H7 (cell line): ENCODE measurements around the gene CTPS1. TPM values are rescaled to one million over a fixed set of nuclear protein-coding genes. Genes with fewer than 3 reads are reported as not detected.

Source experiments
- DNase-seq: peaks from one replicate; pipeline ENCODE4 v3.0.0; 2012
- H3K27me3 ChIP-seq: 2 replicates; pipeline ENCODE4 v1.6.0; 2011; ENCODE audit warnings: mild to moderate bottlenecking, low read length; ENCODE audit not compliant: control insufficient read depth, insufficient read depth
- H3K36me3 ChIP-seq: replicated peaks from 2 replicates; pipeline ENCODE4 v1.5.1; 2011; ENCODE audit warnings: low read length; ENCODE audit not compliant: control insufficient read depth, insufficient read depth
- H3K4me3 ChIP-seq: 2 replicates; pipeline ENCODE4 v1.5.1; 2011; ENCODE audit warnings: low read depth, mild to moderate bottlenecking, control low read depth, low read length, moderate library complexity; ENCODE audit not compliant: insufficient read depth
- total RNA-seq: library from RNA; depleted of rRNA; stranded (reverse); fragments of >200 nt; shearing (Covaris generic); gene quantifications from 2 replicates; pipeline ENCODE4 v1.2.3, GENCODE V29; 2014; rRNA removed

Gene CTPS1, protein sequence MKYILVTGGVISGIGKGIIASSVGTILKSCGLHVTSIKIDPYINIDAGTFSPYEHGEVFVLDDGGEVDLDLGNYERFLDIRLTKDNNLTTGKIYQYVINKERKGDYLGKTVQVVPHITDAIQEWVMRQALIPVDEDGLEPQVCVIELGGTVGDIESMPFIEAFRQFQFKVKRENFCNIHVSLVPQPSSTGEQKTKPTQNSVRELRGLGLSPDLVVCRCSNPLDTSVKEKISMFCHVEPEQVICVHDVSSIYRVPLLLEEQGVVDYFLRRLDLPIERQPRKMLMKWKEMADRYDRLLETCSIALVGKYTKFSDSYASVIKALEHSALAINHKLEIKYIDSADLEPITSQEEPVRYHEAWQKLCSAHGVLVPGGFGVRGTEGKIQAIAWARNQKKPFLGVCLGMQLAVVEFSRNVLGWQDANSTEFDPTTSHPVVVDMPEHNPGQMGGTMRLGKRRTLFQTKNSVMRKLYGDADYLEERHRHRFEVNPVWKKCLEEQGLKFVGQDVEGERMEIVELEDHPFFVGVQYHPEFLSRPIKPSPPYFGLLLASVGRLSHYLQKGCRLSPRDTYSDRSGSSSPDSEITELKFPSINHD
- 68.0 and 81.9 TPM in 2 replicates for total RNA-seq

DNA sequence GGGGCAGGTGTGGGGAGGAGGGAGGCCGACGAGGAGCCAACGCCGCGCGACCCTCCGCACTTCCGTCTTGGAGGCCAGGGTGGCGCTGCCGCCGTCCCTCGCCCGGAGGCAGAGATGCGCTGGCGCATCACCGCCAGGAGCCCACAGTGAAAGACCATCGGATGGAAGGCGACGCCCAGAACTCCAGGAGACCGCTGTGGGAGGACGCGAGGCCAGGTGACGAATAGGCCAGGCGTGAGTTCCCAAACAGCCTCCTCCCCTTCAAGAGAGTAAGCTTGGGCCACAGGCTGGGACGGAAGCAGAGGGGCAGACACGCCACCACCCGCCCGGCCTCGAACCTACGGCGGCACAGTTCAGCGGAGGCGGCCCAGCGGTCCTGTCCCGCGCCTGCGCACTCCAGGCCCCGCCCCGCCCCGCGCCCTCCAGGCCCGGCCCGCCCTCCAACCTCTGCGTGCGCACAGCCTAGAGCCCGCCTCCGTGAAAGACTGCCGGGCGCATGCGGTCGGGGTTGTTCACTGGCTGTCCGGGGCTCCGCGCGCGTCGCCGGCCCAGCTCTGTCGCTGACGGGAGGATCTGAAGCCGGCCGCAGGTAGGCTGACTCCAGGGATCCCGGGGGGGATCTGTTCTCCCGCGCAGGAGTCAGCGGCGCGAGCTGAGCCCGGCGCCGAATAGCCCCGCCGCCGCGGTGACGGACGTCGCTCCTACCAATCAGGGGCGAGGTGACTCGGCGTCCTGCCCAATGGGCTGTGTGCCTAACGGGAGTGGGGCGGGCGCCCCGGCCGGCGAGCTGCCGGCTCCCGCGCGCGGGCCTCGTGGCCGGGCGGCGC is at the start of gene CTPS1:
Gene CTPS1 (plus strand): TSS at position 456 of the 827 bp plus-strand sequence. CDS start 3,595 bp downstream, outside the sequence.
- peak; percentile 99 for DNase-seq
- peak within 1 kb of the TSS; percentile 77 for H3K4me3 ChIP-seq

DNA sequence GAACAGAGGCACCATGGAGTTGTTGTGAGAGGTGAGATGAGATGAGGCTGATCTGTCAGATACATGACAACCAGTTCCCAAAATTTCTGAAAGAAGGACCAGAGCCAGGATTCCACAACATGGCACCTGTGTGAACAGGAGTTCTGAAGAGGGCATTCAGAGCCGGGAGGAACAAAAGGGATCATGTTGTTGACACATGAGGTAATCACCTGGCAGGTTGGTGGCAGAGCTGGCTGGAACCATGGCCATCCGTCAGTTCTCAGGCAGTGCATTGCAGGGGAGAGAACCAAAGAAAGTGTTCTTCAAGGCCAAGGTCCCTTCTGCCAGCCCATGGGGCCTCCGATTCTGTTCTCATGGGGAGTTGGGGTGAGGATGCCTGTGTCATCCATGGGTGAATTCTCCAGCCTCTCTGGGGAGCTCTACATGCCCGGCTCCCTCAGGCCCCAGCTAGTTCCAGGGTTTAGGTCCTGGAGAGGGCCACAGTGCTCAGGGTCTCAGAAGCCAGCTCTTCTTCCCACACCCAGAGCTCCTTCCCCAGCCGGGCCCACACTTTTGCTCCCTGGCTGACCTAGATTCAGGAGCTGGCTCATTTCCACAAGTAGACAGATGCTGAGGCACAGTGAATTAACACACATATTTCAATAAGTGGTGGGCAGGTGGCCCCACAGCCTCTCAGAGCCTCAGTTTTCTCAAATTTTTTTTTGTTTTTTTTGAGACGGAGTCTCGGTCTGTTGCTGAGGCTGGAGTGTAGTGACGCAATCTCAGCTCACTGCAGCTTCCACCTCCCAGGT is 49.1 kb upstream of the CTPS1 start:
- H3K36me3 ChIP-seq, result no peaks in the 10 kb centered on the region
- DNase-seq, result no peak
- no peak overlapping the region for H3K4me3 ChIP-seq
- H3K27me3 ChIP-seq, result no peaks in the 10 kb centered on the region

More for the DNA sequence above, at the start of gene CTPS1:
- Histone ChIP-seq H3K27me3 (no peaks in the 10 kb centered on the region; the same call in 1 of the 2 replicates), H3K36me3 (no peaks in the 10 kb centered on the region; the same call in 1 of the 2 replicates)

DNA sequence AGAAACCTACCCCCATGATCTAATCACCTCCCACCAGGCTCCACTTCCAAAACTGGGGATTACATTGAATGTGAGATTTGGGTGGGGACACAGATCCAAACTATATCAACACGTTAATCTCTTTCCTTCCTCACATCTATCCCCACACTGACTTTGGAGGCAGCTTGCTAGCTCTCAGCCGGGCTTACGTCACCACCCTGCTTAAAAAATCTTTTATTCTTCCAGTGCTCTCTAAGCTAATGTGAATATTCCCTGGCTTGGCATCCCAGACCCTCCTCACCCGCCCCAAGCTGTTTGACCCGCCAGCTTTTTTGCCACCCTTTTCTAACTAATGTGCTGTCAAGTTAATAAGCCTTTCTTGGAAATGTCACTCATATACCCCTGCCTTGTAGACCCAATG is 47.9 kb upstream of the CTPS1 start:
- H3K27me3 ChIP-seq, result no peaks in the 10 kb centered on the region
- DNase-seq, result no peak
- no peaks in the 10 kb centered on the region for H3K36me3 ChIP-seq
- H3K4me3 ChIP-seq, result no peak overlapping the region

DNA sequence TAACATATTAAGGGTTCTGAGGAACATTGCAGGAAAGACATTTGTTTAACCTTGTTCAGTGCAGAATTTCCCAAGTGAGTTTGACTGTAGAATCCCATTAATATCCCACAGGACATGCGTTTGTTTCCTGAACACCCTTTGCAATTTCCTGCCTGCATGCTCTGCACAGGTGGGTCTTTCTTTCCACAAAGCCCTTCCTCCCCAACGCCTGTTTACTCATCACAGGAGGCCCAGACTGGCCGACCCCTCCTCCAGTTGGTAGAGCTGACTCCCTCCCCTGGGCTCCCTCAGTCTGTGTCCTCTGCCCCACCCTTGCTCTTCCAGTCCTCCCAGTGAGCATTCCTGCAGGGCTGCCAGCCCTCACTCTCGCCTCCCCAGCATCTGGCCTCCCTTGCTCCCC is 47.5 kb upstream of the CTPS1 start:
- no peaks in the 10 kb centered on the region for H3K36me3 ChIP-seq
- H3K27me3 ChIP-seq, result no peaks in the 10 kb centered on the region
- H3K4me3 ChIP-seq, result no peak overlapping the region
- peak; percentile 51 for DNase-seq

DNA sequence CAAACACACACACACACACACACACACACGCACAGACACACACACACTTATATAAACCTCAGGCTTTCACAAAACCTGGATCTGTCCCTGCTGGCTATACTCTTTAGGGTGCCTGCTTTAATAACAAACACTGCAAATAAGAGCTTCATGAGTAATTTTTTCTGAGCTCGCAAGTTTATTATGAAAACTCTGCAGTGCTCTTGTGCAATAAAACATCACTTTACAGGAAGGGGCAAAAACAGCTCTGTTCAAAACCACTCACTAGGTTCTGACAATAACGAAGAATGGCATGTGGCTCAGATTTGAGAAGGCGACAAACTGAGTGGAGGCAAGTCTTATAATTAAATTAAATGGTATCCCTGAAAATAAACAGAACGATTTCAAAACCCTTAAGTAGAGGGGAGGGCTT is 42.6 kb upstream of the CTPS1 start:
- Histone ChIP-seq H3K36me3 (no peaks in the 10 kb centered on the region), H3K4me3 (no peak overlapping the region), H3K27me3 (no peaks in the 10 kb centered on the region)
- no peak for DNase-seq

DNA sequence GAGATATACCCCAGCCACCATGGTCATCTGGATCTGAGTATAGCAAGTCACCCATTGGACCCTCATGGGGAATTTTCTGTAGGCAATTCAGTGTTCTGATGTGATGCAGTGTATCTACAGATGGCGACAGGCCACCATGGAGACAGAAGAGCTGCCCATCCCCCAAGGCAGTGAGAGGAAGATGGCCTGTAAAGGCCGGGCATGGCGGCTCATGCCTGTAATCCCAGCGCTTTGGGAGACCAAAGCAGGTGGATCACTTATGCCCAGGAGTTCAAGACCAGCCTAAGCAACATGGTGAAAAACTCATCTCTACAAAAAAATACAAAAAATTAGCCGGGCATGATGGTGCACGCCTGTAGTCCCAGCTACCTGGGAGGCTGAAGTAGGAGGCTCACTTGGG is 41.1 kb upstream of the CTPS1 start:
- H3K27me3 ChIP-seq, result no peaks in the 10 kb centered on the region
- no peak for DNase-seq
- H3K36me3 ChIP-seq, result no peaks in the 10 kb centered on the region
- H3K4me3 ChIP-seq, result no peak overlapping the region

DNA sequence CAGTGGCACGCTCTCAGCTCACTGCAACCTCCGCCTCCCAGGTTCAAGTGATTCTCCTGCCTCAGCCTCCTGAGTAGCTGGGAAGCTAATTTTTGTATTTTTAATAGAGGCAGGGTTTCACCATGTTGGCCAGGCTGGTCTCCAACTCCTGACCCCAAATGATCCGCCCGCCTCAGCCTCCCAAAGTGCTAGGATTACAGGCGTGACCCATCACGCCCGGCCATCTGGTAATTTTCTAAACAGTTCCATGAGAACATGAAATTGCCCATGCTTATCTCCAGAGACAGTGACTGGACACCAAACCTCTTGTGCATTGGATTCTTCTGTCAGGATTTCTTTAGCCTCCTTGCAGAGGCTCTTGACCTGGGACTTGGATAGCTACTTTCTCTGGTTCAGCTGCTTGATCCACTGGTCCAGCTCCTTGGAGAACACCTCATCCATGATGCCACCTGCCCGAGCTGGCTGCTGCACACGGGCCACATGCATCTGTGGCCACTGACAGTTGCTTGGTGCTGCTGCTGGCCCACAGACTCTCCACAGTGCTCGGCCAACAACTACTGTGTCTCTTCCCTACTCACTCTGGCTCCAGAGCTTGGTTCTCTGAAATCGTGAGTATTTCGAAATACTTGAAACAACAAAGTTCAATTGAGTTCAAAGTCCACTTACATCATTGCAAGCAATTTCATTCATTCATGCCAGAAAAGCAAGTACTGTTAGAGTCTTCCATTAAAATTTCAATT is 40.0 kb upstream of the CTPS1 start:
- H3K36me3 ChIP-seq, result no peaks in the 10 kb centered on the region
- H3K4me3 ChIP-seq, result no peak overlapping the region
- no peak for DNase-seq
- no peaks in the 10 kb centered on the region for H3K27me3 ChIP-seq

DNA sequence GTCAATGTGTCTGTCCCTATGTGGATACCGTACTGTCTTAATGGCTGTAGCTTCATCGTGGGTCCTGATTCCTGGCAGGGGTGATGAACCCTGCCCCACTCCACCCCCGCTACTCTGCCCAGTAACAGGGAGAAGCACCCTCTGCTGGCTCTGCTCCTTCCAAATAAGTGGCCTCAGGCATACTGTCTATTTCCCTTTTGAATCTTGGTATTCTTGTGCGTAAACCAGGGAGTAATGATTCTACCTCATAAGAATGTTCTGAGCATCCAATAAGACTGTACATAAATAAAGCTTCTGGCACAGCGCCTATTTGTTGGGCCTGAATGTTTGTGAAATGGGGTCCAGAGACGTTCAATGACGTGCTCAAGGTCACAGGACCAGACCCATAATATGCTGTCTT is 35.2 kb upstream of the CTPS1 start:
- no peaks in the 10 kb centered on the region for H3K36me3 ChIP-seq
- no peaks in the 10 kb centered on the region for H3K27me3 ChIP-seq
- no peak for DNase-seq
- H3K4me3 ChIP-seq, result no peak overlapping the region

DNA sequence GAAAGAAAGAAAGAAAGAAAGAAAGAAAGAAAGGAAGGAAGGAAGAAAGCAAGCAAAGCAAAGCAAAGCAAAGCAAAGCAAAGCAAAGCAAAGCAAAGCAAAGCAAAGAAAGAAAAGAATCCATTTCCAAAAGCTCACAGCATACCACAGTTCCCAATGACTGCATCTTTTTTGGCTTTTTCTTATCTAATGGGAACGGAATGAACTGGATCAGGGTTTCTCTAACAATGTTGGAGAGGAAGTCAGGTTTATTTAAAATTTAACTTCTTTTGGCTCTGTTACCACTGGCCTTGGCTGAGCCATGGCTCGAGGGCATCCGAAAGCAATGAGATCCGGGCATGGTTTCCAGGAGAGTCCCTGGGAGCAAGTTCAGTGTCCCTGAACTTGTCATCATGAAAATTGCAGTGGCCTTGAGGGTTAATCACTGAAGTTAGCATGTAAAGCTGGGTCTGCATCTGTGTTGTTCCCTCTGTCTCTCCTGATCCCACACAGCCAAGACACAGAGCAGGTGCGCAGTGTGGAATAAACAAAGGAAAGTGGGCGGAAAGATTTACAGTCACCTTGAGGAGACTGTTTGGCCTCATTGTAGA is 34.6 kb upstream of the CTPS1 start:
- no peak for DNase-seq
- H3K27me3 ChIP-seq, result no peaks in the 10 kb centered on the region
- H3K4me3 ChIP-seq, result no peak overlapping the region
- H3K36me3 ChIP-seq, result no peaks in the 10 kb centered on the region

DNA sequence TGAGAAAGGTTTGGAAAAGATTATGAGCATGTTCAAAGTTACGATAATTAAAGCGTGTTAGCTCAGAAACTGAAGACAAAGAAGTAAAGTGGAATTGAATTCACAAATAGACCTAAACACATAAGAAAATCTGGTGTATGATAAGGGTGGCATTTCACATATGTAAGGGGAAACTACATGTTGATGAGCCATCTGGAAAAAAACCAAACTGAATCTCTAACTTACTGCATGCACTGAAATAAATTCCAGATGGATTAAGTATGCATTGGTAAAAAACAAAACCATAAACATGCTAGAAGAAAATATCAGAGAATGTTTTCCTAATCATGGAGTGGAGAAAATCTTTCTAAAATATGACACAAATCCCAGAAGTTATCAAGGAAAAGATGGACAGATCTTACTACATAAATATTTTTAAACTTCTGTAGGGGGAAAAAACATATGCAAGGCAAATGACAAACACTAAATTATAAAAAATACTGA is 34.0 kb upstream of the CTPS1 start:
- DNase-seq, result no peak
- no peak overlapping the region for H3K4me3 ChIP-seq

DNA sequence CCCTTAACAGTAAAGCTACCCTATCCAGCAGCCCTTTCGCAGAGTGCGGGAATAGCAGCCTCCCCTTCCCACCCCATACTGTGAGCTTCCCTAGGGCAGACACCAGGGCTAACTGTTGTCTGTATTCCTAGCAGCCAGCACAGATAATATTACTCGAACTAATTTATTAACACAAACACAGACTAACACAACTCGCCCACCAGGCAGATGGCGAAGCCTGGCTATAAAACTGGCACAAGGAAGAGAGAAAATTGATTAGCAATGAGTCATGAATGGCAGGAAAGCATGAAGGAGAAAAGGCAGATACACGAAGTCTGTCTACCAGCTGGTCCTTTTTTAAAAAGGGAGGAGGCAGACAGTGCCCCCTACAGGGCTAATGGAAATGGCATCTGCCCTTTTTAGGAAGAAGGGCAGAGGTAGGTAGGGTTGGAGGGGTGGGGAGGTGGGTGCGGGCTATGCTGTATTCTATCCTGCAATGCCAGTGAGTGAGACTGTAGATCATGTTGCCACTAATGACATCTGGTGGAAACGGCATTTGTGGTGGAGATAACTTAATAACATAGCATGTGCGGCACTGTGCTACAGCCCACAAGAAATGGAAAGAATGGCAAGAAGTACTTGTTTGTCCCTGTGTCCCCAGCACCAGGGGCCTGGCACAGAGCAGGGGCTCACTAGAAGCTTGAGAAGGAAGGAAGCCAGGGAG is 30.6 kb upstream of the CTPS1 start:
- H3K36me3 ChIP-seq, result no peaks in the 10 kb centered on the region
- no peaks in the 10 kb centered on the region; the same call in 1 of the 2 replicates for H3K27me3 ChIP-seq
- DNase-seq, result peak; percentile 70
- H3K4me3 ChIP-seq, result no peak overlapping the region

More for the DNA sequence above, 34.0 kb upstream of the CTPS1 start:
- Histone ChIP-seq H3K27me3 (no peaks in the 10 kb centered on the region), H3K36me3 (no peaks in the 10 kb centered on the region)

DNA sequence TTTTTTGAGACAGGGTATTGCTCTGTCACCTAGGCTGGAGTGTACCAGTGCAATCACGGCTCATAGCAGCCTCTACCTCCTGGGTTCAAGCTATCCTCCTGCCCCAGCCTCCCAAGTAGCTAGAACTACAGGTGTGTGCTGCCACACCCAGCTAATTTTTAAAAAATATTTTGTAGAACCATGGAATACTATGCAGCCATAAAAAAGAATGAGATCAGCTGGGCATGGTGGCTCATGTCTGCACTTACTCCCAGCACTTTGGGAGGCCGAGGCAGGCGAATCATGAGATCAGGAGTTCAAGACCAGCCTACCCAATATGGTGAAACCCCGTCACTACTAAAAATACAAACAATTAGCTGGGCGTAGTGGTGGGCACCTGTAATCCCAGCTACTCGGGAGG is 29.9 kb upstream of the CTPS1 start:
- no peaks in the 10 kb centered on the region; the same call in 1 of the 2 replicates for H3K27me3 ChIP-seq
- H3K4me3 ChIP-seq, result no peak overlapping the region
- no peak for DNase-seq
- no peaks in the 10 kb centered on the region for H3K36me3 ChIP-seq
